Astrocyte (in vitro differentiated cells and primary cell): ENCODE data around the gene VPS41. TPM values are rescaled to one million over a fixed set of nuclear protein-coding genes. Genes with fewer than 3 reads are reported as not detected.

Experiments used
- DNase-seq: peaks from one replicate; pipeline ENCODE4 v3.0.0-alpha.2; 2010; ENCODE audit warnings: low read depth
- FAIRE-seq: peaks from 2 replicates; lab custom pipeline; 2011; peaks lifted over from hg19 to GRCh38; lab: Jason Lieb, UNC
- H2AFZ ChIP-seq: 2 replicates; pipeline ENCODE4 v1.6.0; 2012; ENCODE audit warnings: low read depth, low read length, inconsistent platforms
- H3K27ac ChIP-seq: 2 replicates; pipeline ENCODE4 v1.5.1; 2011; ENCODE audit warnings: low read depth, low read length, inconsistent platforms
- H3K27me3 ChIP-seq: 2 replicates; pipeline ENCODE4 v1.6.0; 2011; ENCODE audit warnings: low read length, inconsistent platforms; ENCODE audit not compliant: insufficient read depth
- H3K36me3 ChIP-seq: 2 replicates; pipeline ENCODE4 v1.5.1; 2011; ENCODE audit warnings: low read length, inconsistent platforms; ENCODE audit not compliant: insufficient read depth
- H3K4me1 ChIP-seq: 2 replicates; pipeline ENCODE4 v1.5.1; 2011; ENCODE audit warnings: low read length, inconsistent platforms; ENCODE audit not compliant: insufficient read depth
- H3K4me2 ChIP-seq: 2 replicates; pipeline ENCODE4 v1.6.0; 2012; ENCODE audit warnings: low read length, inconsistent platforms
- H3K4me3 ChIP-seq: 2 replicates; pipeline ENCODE4 v1.5.1; 2011; ENCODE audit warnings: low read depth, mild to moderate bottlenecking, low read length, inconsistent platforms; ENCODE audit not compliant: insufficient read depth
- H3K79me2 ChIP-seq: 2 replicates; pipeline ENCODE4 v1.6.0; 2012; ENCODE audit warnings: mild to moderate bottlenecking, low read length, inconsistent platforms; ENCODE audit not compliant: insufficient read depth
- H3K9ac ChIP-seq: 2 replicates; pipeline ENCODE4 v1.6.0; 2012; ENCODE audit warnings: mild to moderate bottlenecking, low read length, inconsistent platforms
- H3K9me3 ChIP-seq: 2 replicates; pipeline ENCODE4 v1.5.1; 2012; ENCODE audit warnings: low read depth, mild to moderate bottlenecking, low read length, inconsistent platforms; ENCODE audit not compliant: insufficient read depth
- H4K20me1 ChIP-seq: 2 replicates; pipeline ENCODE4 v1.6.0; 2012; ENCODE audit warnings: low read length, inconsistent platforms; ENCODE audit not compliant: insufficient read depth
- H3K27ac Mint-ChIP-seq: one replicate; pipeline ENCODE4 v1.8.0; 2021; ENCODE audit warnings: mild to moderate bottlenecking, mixed read lengths; ENCODE audit not compliant: unreplicated experiment
- H3K27me3 Mint-ChIP-seq: one replicate; pipeline ENCODE4 v1.8.0; 2021; ENCODE audit warnings: low read depth, mixed read lengths; ENCODE audit not compliant: unreplicated experiment
- H3K36me3 Mint-ChIP-seq: one replicate; pipeline ENCODE4 v1.8.0; 2021; ENCODE audit warnings: low read depth, mixed read lengths; ENCODE audit not compliant: unreplicated experiment
- H3K4me1 Mint-ChIP-seq: one replicate; pipeline ENCODE4 v1.8.0; 2021; ENCODE audit warnings: low read depth, mixed read lengths; ENCODE audit not compliant: unreplicated experiment
- H3K4me3 Mint-ChIP-seq: one replicate; pipeline ENCODE4 v1.8.0; 2021; ENCODE audit warnings: mild to moderate bottlenecking, moderate library complexity, mixed read lengths; ENCODE audit not compliant: unreplicated experiment
- H3K9me3 Mint-ChIP-seq: one replicate; pipeline ENCODE4 v1.8.0; 2021; ENCODE audit warnings: mild to moderate bottlenecking, mixed read lengths; ENCODE audit not compliant: unreplicated experiment
- CTCF ChIP-seq: IDR thresholded peaks from 2 replicates; pipeline ENCODE4 v1.5.1; 2011; ENCODE audit warnings: low read depth, mild to moderate bottlenecking, inconsistent platforms, low read length, moderate library complexity; ENCODE audit not compliant: insufficient read depth
- EZH2 ChIP-seq: IDR thresholded peaks from 2 replicates; pipeline ENCODE4 v1.6.1; 2012; ENCODE audit warnings: mild to moderate bottlenecking, low read length, inconsistent platforms; ENCODE audit not compliant: insufficient read depth
- total RNA-seq: library from RNA; stranded (reverse); gene quantifications from 2 replicates; pipeline ENCODE4 v1.2.1, GENCODE V29; 2021

The VPS41 gene
- total RNA-seq, 1 donor from 2014 or later, result 93.6 TPM

GRCh38 chr7:38682606-38683005, 226.4 kb downstream of the VPS41 start:
- Mint-ChIP-seq H3K36me3 (no peaks in the 10 kb centered on the region), H3K9me3 (no peaks in the 10 kb centered on the region), H3K27ac (no peak overlapping the region), H3K4me1 (no peaks in the 10 kb centered on the region), H3K4me3 (no peak overlapping the region), H3K27me3 (peaks cover 2% of the 10 kb centered on the region)
- Histone ChIP-seq H3K9ac (no peak overlapping the region), H3K4me3 (no peak overlapping the region), H2AFZ (no peak overlapping the region), H3K4me2 (no peak overlapping the region), H3K9me3 (no peaks in the 10 kb centered on the region), H3K27me3 (no peaks in the 10 kb centered on the region), H4K20me1 (no peaks in the 10 kb centered on the region), H3K4me1 (no peaks in the 10 kb centered on the region), H3K79me2 (no peaks in the 10 kb centered on the region), H3K36me3 (no peaks in the 10 kb centered on the region), H3K27ac (no peak overlapping the region)
- TF ChIP-seq EZH2 (no peak), CTCF (no peak)
- FAIRE-seq (no peak), DNase-seq (no peak)

GRCh38 chr7:38681882-38682281, 227.1 kb downstream of the VPS41 start:
- no peaks in the 10 kb centered on the region for H3K4me1 Mint-ChIP-seq
- no peaks in the 10 kb centered on the region for H3K4me1 ChIP-seq
- no peak overlapping the region for H3K4me3 Mint-ChIP-seq
- FAIRE-seq, result no peak
- no peak for TF ChIP-seq EZH2
- no peak overlapping the region for H2AFZ ChIP-seq
- no peaks in the 10 kb centered on the region for H4K20me1 ChIP-seq
- H3K79me2 ChIP-seq, result no peaks in the 10 kb centered on the region
- H3K27ac ChIP-seq, result no peak overlapping the region
- no peak overlapping the region for H3K27ac Mint-ChIP-seq
- H3K27me3 Mint-ChIP-seq, result peaks cover 2% of the 10 kb centered on the region
- H3K4me3 ChIP-seq, result no peak overlapping the region
- no peaks in the 10 kb centered on the region for H3K36me3 ChIP-seq
- no peak for DNase-seq
- H3K4me2 ChIP-seq, result no peak overlapping the region
- H3K36me3 Mint-ChIP-seq, result no peaks in the 10 kb centered on the region
- H3K9ac ChIP-seq, result no peak overlapping the region
- H3K9me3 ChIP-seq, result no peaks in the 10 kb centered on the region
- H3K27me3 ChIP-seq, result no peaks in the 10 kb centered on the region
- H3K9me3 Mint-ChIP-seq, result no peaks in the 10 kb centered on the region

- no peaks in the 10 kb centered on the region for H3K36me3 ChIP-seq
- H3K36me3 Mint-ChIP-seq, result no peaks in the 10 kb centered on the region
- no peaks in the 10 kb centered on the region for H3K27me3 ChIP-seq
- no peaks in the 10 kb centered on the region for H3K9me3 ChIP-seq
- H3K4me3 Mint-ChIP-seq, result no peak overlapping the region
- H3K27me3 Mint-ChIP-seq, result peaks cover 2% of the 10 kb centered on the region
- H3K9me3 Mint-ChIP-seq, result no peaks in the 10 kb centered on the region
- H3K27ac ChIP-seq, result no peak overlapping the region
- H3K4me3 ChIP-seq, result no peak overlapping the region
- H4K20me1 ChIP-seq, result no peaks in the 10 kb centered on the region
- H3K27ac Mint-ChIP-seq, result no peak overlapping the region
- DNase-seq (no peak), FAIRE-seq (no peak)
- no peak overlapping the region for H3K4me2 ChIP-seq
- TF ChIP-seq EZH2, result no peak
- TF ChIP-seq CTCF, result no peak
- no peaks in the 10 kb centered on the region for H3K79me2 ChIP-seq
- no peak overlapping the region for H3K9ac ChIP-seq
- no peaks in the 10 kb centered on the region for H3K4me1 Mint-ChIP-seq
- no peak overlapping the region for H2AFZ ChIP-seq
- no peaks in the 10 kb centered on the region for H3K4me1 ChIP-seq
Measured at GRCh38 chr7:38679419-38679818, 229.6 kb downstream of the VPS41 start.
